Spleen (tissue), 7 donors: ENCODE results near the gene CFAP57.

Experiments
- CTCF ChIP-seq, 11 experiments: fragments of 200-600 bp in 7 of 11; fragments of 450-650 bp in 4 of 11; sonication (generic) in 4 of 11; IDR thresholded peaks in 8 of 11; conservative IDR thresholded peaks in 3 of 11; 1 replicate in 7 of 11; 2 replicates in 4 of 11; pipeline versions ENCODE4 v1.4.0 to v1.8.0; 2016 to 2021; ENCODE audit warnings: antibody characterized with exemption in 11 of 11, inconsistent platforms in 4 of 11, mild to moderate bottlenecking in 1 of 11
- POLR2AphosphoS5 ChIP-seq, 3 donors: sonication (generic); formaldehyde crosslinking; IDR thresholded peaks; one replicate each; pipeline ENCODE4 v1.5.1; 2017; ENCODE audit warnings: antibody characterized with exemption in 3 of 3
- donor health status: DM: no; HTN: no; CAD: no; lungs with moderate emphysema.
- donor health status: DM: no; HTN: no; CAD: no.
- donor health status: DM: no; HTN: no; CAD: no.

- TF ChIP-seq CTCF (IDR thresholded peaks at IDR 0.05 in 8 of 11, conservative IDR thresholded peaks at IDR 0.05 in 3 of 11): no peak
- TF ChIP-seq POLR2AphosphoS5 (IDR thresholded peaks at IDR 0.05): no peak
Measured at GRCh38 chr1:43221797-43222196, 49.7 kb downstream of the CFAP57 start.
